PFSK-1 (cell line): ENCODE data around the gene VCL.

ENCODE experiments used
- POLR2AphosphoS5 ChIP-seq: IDR thresholded peaks from 2 replicates; pipeline ENCODE4 v1.6.1; 2012; ENCODE audit warnings: low read depth, mild to moderate bottlenecking, control low read depth, low read length, moderate library complexity
- SIN3A ChIP-seq: IDR thresholded peaks from 2 replicates; pipeline ENCODE4 v1.6.1; 2012; ENCODE audit warnings: mild to moderate bottlenecking, low read length, moderate library complexity, borderline replicate concordance; ENCODE audit not compliant: insufficient read depth
- TAF1 ChIP-seq: IDR thresholded peaks from 2 replicates; pipeline ENCODE4 v1.6.1; 2012; ENCODE audit warnings: low read length, control low read depth, borderline replicate concordance; ENCODE audit not compliant: insufficient read depth

GRCh38 chr10:74006269-74006668 is 8.4 kb downstream of the VCL start:
- no peak for TF ChIP-seq POLR2AphosphoS5
- TF ChIP-seq SIN3A: no peak
- TF ChIP-seq TAF1: no peak
